Heart left ventricle (tissue), 16 donors: ENCODE measurements around the gene CHAD. TPM values are rescaled to one million over a fixed set of nuclear protein-coding genes. Genes with fewer than 3 reads are reported as not detected.

Source experiments
- ATAC-seq, 4 donors: fragments of 200-7000 bp; cut with Tn5 transposase; one replicate each; pipeline ENCODE4 v1.9.1; 2020 to 2022; ENCODE audit warnings: moderate library complexity in 4 of 4, mild to moderate bottlenecking in 3 of 4, moderate number of reproducible peaks in 1 of 4
- DNase-seq, 5 donors: peaks; one replicate each; pipeline ENCODE4 v3.0.0-alpha.2; 2020
- H3K27ac ChIP-seq, 12 donors: fragments of 200-600 bp; sonication (generic) in 4 of 12; one replicate each; pipeline versions ENCODE4 v1.5.0 to v1.8.0; 2016 to 2022; ENCODE audit warnings: mild to moderate bottlenecking in 2 of 12
- H3K27me3 ChIP-seq, 9 donors: fragments of 200-600 bp; sonication (generic) in 2 of 9; one replicate each; pipeline versions ENCODE4 v1.5.1 to v1.8.0; 2016 to 2022; ENCODE audit warnings: mild to moderate bottlenecking in 3 of 9
- H3K36me3 ChIP-seq, 9 donors: fragments of 200-600 bp; sonication (generic) in 2 of 9; one replicate each; pipeline versions ENCODE4 v1.5.0 to v1.8.0; 2018 to 2022; ENCODE audit warnings: mild to moderate bottlenecking in 2 of 9
- H3K4me1 ChIP-seq, 12 donors: fragments of 200-600 bp; sonication (generic) in 4 of 12; one replicate each; pipeline versions ENCODE4 v1.5.0 to v1.8.0; 2016 to 2022; ENCODE audit warnings: mild to moderate bottlenecking in 3 of 12
- H3K4me3 ChIP-seq, 12 donors: fragments of 200-600 bp; sonication (generic) in 4 of 12; one replicate each; pipeline versions ENCODE4 v1.5.0 to v1.8.0; 2017 to 2022; ENCODE audit warnings: mild to moderate bottlenecking in 9 of 12, moderate library complexity in 4 of 12
- H3K9me3 ChIP-seq, 12 donors: fragments of 200-600 bp; sonication (generic) in 4 of 12; one replicate each; pipeline versions ENCODE4 v1.5.0 to v1.8.0; 2016 to 2022; ENCODE audit warnings: mild to moderate bottlenecking in 1 of 12
- CTCF ChIP-seq, 12 donors: fragments of 200-600 bp; sonication (generic) in 4 of 12; IDR thresholded peaks; one replicate each; pipeline versions ENCODE4 v1.5.0 to v1.8.0; 2018 to 2022; ENCODE audit warnings: antibody characterized with exemption in 12 of 12, mild to moderate bottlenecking in 5 of 12
- POLR2A ChIP-seq, 2 donors: fragments of 450-650 bp; IDR thresholded peaks; one replicate each; pipeline ENCODE4 v1.6.1; 2017; ENCODE audit warnings: antibody characterized with exemption in 2 of 2, mild to moderate bottlenecking in 2 of 2, moderate library complexity in 2 of 2
- WGBS, 4 donors: extraction: QIAGEN DNeasy Blood & Tissue Kit in 2 of 4; methylation state at CpG; one replicate each; pipeline versions ENCODE4 v1.1.5 to v1.1.7; 2013 to 2018; 5-methylcytosine and 5-hydroxymethylcytosine counted together
- intact Hi-C, 10 donors: fragments of 100-400 bp; cut with DNase I; formaldehyde crosslinking; loops; one replicate each; pipeline versions ENCODE4 v1.11.1 to v1.14.2; 2022
- polyA plus RNA-seq, 2 donors: library from polyadenylated mRNA; stranded (reverse); fragments of 200-250 nt; gene quantifications; one replicate each; pipeline ENCODE4 v1.2.3, GENCODE V29; 2013
- total RNA-seq, 9 donors: library from RNA; depleted of rRNA in 2 of 9; stranded (reverse); fragments of >200 nt in 2 of 9; fragmentation: NEBNext Ultra II Directional in 3 of 9; extraction: Animal tissue kit (Norgen Biotek cat#: 25700) in 3 of 9; gene quantifications; one replicate each; pipeline versions ENCODE4 v1.1.0 to v1.2.4, GENCODE V29; 2016 to 2023
- donor health status: ischemic (EF 13 %, LVEDD 7.1; RV severe dilation, severe dysfunction).
- donor health status: healthy with polysubstance abuse.
- donor health status: DM: no; HTN: yes; CAD: no.
- donor health status: DM: no; HTN: no; CAD: no.
- donor health status: ischemic (EF 25% LVEDD 6.9; RV normal size, moderate dysfunction).
- donor health status: ischemic (EF 25% LVEDD 5.7; RV mildly dilated, moderate dysfunction).
- donor health status: healthy.
- donor health status: DM: yes; HTN: yes; CAD: no.
- donor health status: ischemic (EF 35%, LVEDD 5.7; RV mildly dilated, moderate dysfunction).
- donor health status: nonischemic (EF 11% LVEDD 7.7; RV severe dilation, severe dysfunction).
- donor health status: DM: yes; HTN: yes; CAD: no.
- donor health status: PGD.
- donor health status: ischemic (EF 29% LVEDD 5.4; RV normal size, mild dysfunction).
- donor health status: nonischemic (EF 23%, LVEDD 6.1; RV moderate dilation, normal function).

The CHAD gene
- total and polyA plus RNA-seq, 11 donors, result 0.15 to 0.27 (median 0.15) TPM; not detected in 8

DNA sequence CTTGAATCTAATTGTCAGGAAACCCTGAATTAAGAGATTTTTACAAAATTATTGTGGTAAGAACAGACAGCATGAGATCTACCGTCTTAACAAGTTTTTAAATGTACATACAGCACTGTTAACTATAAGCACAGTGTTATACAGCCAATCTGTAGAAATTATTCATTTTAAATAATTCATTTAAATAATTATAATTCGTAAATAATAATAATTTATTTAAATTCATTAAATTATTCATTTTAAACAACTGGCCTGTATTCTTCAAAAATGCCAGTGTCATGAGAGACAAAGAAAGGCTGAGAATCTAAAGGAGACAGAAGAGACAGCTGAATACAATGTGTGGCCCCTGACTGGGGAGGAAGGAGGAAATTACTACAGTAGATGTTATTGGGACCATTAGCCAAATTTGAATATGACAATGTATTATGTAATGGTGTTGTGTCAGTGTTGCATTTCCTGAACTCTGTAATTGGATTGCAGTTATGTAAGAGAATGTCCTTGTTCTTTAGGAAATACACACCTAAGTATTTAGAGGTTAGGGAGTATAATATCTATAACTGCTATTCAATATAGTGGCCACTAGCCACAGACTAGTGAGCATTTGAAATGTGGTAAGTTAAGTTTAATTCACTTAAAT is 12.3 kb upstream of the CHAD start:
- intact Hi-C loops, result loop anchor here in 8 of 10 donors (5.0 to 10.0 kb wide), 10 partner anchors 61 to 361 kb away; partner anchors contain the start of gene SPATA20 (in 1 of the 8)
- DNase-seq (no peak), ATAC-seq (no peak)
- Histone ChIP-seq H3K4me1 (peaks cover 0 to 51% (median 32%) of the 10 kb centered on the region in 12 donors), H3K27ac (peak overlapping the region in 4 of 12 donors; percentile 6 to 82 (median 16)), H3K36me3 (peaks cover 0 to 51% (median 36%) of the 10 kb centered on the region in 9 donors), H3K9me3 (no peaks in the 10 kb centered on the region), H3K4me3 (no peak overlapping the region), H3K27me3 (no peaks in the 10 kb centered on the region)
- WGBS, 4 donors, result 82 to 93% (median 85%) methylated on average over 2 of the region's 2 CpGs
- TF ChIP-seq POLR2A (IDR thresholded peaks at IDR 0.05) (no peak), CTCF (IDR thresholded peaks at IDR 0.05) (no peak)

DNA sequence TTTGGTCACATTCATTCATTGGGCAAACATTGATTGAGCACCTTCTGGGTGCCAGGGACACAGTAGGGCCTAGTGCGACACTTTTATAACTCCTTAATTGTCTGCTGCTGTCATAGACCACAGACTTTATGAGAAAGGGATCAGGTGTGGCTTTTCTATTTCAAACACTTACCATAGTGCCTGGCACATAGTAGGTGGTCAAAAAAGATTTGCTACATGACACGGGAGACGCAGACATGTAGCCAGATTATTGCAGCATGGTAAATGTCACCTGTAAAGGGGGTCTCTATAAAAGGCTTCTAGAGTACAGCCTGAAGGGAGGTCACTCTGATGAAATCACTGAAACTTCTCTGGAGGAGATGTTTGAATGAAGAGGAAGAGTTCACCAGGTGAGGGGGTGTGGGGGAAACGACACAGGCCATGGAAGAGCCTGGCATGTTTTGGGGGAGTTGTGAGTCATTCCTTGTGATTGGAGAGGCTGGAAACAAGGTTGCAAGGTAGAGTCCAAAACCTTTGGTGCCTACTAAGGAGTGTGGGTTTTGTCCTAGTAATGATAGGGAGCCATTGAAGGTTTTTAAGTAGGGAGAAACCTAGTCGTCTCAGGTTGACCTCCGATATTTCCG is 11.6 kb upstream of the CHAD start:
- Histone ChIP-seq H3K4me3 (peak overlapping the region in 4 of 12 donors; percentile 63 to 92 (median 87)), H3K36me3 (peaks cover 0 to 43% (median 29%) of the 10 kb centered on the region in 9 donors), H3K4me1 (peaks cover 0 to 51% (median 32%) of the 10 kb centered on the region in 12 donors), H3K9me3 (no peaks in the 10 kb centered on the region), H3K27ac (peak overlapping the region in 3 of 12 donors; percentile 85 to 90 (median 85)), H3K27me3 (no peaks in the 10 kb centered on the region)
- intact Hi-C loops, result loop anchor here in 8 of 10 donors (5.0 to 10.0 kb wide), 10 partner anchors 62 to 362 kb away; partner anchors contain the start of gene SPATA20 (in 1 of the 8)
- WGBS, 4 donors, result 81 to 89% (median 86%) methylated on average over 7 of the region's 7 CpGs
- DNase-seq (no peak), ATAC-seq (no peak)
- TF ChIP-seq CTCF (IDR thresholded peaks at IDR 0.05) (no peak), POLR2A (IDR thresholded peaks at IDR 0.05) (no peak)

- Histone ChIP-seq H3K27me3 (no peaks in the 10 kb centered on the region), H3K4me3 (peak overlapping the region; percentile 47 to 96 (median 83)), H3K36me3 (peaks cover 0 to 37% (median 23%) of the 10 kb centered on the region in 9 donors), H3K27ac (peak overlapping the region in 10 of 12 donors; percentile 77 to 93 (median 86)), H3K9me3 (no peaks in the 10 kb centered on the region), H3K4me1 (peaks cover 0 to 51% (median 32%) of the 10 kb centered on the region in 12 donors)
- WGBS, 4 donors, result 17 to 32% (median 21%) methylated on average over 8 to 19 of the region's 19 CpGs
- intact Hi-C loops, result loop anchor here in 9 of 10 donors (2.0 to 10.0 kb wide), 19 partner anchors 52 to 363 kb away; partner anchors contain the start of genes ACSF2 (in 3 of the 9), SPATA20 (in 2 of the 9), EME1 (in 1 of the 9) and LRRC59 (in 1 of the 9)
- DNase-seq, result peak; percentile 65 to 85 (median 82)
- TF ChIP-seq POLR2A (IDR thresholded peaks at IDR 0.05) (no peak), CTCF (IDR thresholded peaks at IDR 0.05) (peak in 10 of 12 donors; percentile 17 to 59 (median 38))
- peak; percentile 23 to 67 (median 58) for ATAC-seq
Observed at GRCh38 chr17:50479522-50480141, 11.0 kb upstream of the CHAD start.
